K562 (cell line): ENCODE data around the gene TRPM2.

ENCODE experiments used
- EGR1 ChIP-seq: fragments of 450-650 bp; conservative IDR thresholded peaks from 2 replicates; pipeline ENCODE4 v1.6.1; 2017; ENCODE audit warnings: mild to moderate bottlenecking
- FIP1L1 ChIP-seq: fragments of 200-400 bp; formaldehyde crosslinking; IDR thresholded peaks from 2 replicates; pipeline ENCODE4 v1.6.1; 2018; ENCODE audit warnings: mild to moderate bottlenecking, low read depth, low read length; ENCODE audit not compliant: poor library complexity, severe bottlenecking
- FOXK1 ChIP-seq: sonication (generic); formaldehyde crosslinking; IDR thresholded peaks from 2 replicates; pipeline ENCODE4 v1.8.0; 2022; ENCODE audit warnings: missing genetic modification reagents, mild to moderate bottlenecking, borderline replicate concordance
- GABPA ChIP-seq: fragments of 200-800 bp; sonication (Bioruptor generic); conservative IDR thresholded peaks from 2 replicates; pipeline ENCODE4 v1.6.1; 2016; ENCODE audit warnings: low read depth, missing genetic modification characterization, missing compliant biosample characterization
- POLR3A ChIP-seq: IDR thresholded peaks from 2 replicates; pipeline ENCODE4 v1.6.1; 2011; ENCODE audit warnings: borderline replicate concordance, mild to moderate bottlenecking, moderate library complexity; ENCODE audit not compliant: insufficient read length, insufficient read depth; ENCODE audit errors: extremely low read depth
- RBM39 ChIP-seq: fragments of 200-400 bp; formaldehyde crosslinking; optimal IDR thresholded peaks from 2 replicates; pipeline ENCODE3; 2018; ENCODE audit warnings: low read depth, low read length
- SMARCA4 ChIP-seq: fragments of 450-650 bp; IDR thresholded peaks from 2 replicates; pipeline ENCODE4 v1.6.1; 2016
- TF ChIP-seq, protein P1 (sequence below): sonication (generic); formaldehyde crosslinking; IDR thresholded peaks from 2 replicates; pipeline ENCODE4 v1.8.0; 2022; ENCODE audit warnings: missing genetic modification reagents, mild to moderate bottlenecking, borderline replicate concordance
- TF ChIP-seq, protein P2 (sequence below): fragments of 450-650 bp; IDR thresholded peaks from 2 replicates; pipeline ENCODE4 v1.6.1; 2016; ENCODE audit warnings: low read depth
- TF ChIP-seq, protein P3 (sequence below), 3 experiments: IDR thresholded peaks in 2 of 3; conservative IDR thresholded peaks in 1 of 3; 2 replicates each; pipeline ENCODE4 v1.5.1; 2011 to 2012; ENCODE audit warnings: low read length in 3 of 3, mild to moderate bottlenecking in 3 of 3, control low read depth in 2 of 3, improper control_type of control experiment in 1 of 3, inconsistent platforms in 1 of 3, low read depth in 1 of 3, mixed read lengths in 1 of 3, moderate library complexity in 1 of 3; ENCODE audit not compliant: insufficient read depth in 2 of 3

DNA sequence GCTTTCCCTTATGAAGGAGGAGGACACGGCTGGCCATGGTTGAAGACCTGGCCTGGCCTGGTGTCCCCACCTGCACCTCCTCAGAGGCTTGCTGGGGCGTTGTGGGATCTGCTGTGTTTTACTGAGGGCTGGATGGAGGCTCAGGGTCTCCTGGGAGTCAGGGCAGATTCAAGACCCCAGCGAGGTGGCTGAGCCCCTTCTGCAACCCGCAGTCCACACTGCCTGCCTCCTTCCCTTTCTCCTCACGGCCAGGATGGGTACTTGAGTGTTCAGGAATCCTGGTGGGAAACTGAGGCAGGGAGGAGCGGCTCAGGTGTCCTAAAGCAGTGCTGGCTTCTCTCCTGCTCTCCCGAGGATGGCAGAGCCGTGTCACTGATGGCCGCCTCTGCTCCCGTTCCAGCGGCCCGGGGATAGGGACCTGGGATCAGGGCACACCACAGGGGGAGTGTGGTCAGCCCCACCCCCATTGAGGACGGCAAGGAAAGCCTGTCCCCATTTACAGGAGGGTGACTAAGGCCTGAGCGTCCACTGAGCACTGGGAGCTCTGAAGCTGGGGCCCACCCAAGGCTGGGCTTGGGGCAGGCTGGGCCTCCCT is 47.5 kb downstream of the TRPM2 start:
- TF ChIP-seq, protein P1, sequence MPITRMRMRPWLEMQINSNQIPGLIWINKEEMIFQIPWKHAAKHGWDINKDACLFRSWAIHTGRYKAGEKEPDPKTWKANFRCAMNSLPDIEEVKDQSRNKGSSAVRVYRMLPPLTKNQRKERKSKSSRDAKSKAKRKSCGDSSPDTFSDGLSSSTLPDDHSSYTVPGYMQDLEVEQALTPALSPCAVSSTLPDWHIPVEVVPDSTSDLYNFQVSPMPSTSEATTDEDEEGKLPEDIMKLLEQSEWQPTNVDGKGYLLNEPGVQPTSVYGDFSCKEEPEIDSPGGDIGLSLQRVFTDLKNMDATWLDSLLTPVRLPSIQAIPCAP = no peak
- TF ChIP-seq SMARCA4 (no peak), RBM39 (no peak), POLR3A (no peak), GABPA (tag) (no peak), FIP1L1 (no peak), FOXK1 (no peak), EGR1 (no peak)
- TF ChIP-seq, protein P2, sequence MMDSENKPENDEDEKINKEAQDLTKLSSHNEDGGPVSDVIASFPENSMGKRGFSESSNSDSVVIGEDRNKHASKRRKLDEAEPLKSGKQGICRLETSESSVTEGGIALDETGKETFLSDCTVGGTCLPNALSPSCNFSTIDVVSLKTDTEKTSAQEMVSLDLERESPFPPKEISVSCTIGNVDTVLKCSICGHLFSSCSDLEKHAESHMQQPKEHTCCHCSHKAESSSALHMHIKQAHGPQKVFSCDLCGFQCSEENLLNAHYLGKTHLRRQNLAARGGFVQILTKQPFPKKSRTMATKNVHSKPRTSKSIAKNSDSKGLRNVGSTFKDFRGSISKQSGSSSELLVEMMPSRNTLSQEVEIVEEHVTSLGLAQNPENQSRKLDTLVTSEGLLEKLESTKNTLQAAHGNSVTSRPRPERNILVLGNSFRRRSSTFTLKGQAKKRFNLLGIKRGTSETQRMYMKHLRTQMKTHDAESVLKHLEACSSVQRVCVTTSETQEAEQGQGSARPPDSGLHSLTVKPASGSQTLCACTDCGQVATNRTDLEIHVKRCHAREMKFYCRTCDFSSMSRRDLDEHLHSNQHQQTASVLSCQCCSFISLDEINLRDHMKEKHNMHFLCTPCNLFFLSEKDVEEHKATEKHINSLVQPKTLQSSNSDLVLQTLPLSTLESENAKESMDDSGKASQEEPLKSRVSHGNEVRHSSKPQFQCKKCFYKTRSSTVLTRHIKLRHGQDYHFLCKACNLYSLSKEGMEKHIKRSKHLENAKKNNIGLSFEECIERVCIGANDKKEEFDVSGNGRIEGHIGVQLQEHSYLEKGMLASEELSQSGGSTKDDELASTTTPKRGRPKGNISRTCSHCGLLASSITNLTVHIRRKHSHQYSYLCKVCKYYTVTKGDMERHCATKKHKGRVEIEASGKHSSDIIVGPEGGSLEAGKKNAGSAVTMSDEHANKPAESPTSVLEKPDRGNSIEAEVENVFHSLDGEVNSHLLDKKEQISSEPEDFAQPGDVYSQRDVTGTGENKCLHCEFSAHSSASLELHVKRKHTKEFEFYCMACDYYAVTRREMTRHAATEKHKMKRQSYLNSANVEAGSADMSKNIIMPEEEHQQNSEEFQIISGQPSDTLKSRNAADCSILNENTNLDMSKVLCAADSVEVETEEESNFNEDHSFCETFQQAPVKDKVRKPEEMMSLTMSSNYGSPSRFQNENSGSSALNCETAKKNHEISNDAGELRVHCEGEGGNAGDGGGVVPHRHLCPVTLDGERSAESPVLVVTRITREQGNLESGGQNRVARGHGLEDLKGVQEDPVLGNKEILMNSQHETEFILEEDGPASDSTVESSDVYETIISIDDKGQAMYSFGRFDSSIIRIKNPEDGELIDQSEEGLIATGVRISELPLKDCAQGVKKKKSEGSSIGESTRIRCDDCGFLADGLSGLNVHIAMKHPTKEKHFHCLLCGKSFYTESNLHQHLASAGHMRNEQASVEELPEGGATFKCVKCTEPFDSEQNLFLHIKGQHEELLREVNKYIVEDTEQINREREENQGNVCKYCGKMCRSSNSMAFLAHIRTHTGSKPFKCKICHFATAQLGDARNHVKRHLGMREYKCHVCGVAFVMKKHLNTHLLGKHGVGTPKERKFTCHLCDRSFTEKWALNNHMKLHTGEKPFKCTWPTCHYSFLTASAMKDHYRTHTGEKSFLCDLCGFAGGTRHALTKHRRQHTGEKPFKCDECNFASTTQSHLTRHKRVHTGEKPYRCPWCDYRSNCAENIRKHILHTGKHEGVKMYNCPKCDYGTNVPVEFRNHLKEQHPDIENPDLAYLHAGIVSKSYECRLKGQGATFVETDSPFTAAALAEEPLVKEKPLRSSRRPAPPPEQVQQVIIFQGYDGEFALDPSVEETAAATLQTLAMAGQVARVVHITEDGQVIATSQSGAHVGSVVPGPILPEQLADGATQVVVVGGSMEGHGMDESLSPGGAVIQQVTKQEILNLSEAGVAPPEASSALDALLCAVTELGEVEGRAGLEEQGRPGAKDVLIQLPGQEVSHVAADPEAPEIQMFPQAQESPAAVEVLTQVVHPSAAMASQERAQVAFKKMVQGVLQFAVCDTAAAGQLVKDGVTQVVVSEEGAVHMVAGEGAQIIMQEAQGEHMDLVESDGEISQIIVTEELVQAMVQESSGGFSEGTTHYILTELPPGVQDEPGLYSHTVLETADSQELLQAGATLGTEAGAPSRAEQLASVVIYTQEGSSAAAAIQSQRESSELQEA = no peak
- TF ChIP-seq, protein P3, sequence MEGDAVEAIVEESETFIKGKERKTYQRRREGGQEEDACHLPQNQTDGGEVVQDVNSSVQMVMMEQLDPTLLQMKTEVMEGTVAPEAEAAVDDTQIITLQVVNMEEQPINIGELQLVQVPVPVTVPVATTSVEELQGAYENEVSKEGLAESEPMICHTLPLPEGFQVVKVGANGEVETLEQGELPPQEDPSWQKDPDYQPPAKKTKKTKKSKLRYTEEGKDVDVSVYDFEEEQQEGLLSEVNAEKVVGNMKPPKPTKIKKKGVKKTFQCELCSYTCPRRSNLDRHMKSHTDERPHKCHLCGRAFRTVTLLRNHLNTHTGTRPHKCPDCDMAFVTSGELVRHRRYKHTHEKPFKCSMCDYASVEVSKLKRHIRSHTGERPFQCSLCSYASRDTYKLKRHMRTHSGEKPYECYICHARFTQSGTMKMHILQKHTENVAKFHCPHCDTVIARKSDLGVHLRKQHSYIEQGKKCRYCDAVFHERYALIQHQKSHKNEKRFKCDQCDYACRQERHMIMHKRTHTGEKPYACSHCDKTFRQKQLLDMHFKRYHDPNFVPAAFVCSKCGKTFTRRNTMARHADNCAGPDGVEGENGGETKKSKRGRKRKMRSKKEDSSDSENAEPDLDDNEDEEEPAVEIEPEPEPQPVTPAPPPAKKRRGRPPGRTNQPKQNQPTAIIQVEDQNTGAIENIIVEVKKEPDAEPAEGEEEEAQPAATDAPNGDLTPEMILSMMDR (IDR thresholded peaks at IDR 0.05 in 2 of 3, conservative IDR thresholded peaks at IDR 0.05 in 1 of 3; ENCODE audit: insufficient read depth in 2 of 3, low read depth in 1 of 3, low read length in 3 of 3) = no peak
